HT1080 (cell line): ENCODE results near the gene ARHGEF3. TPM values are rescaled to one million over a fixed set of nuclear protein-coding genes. Genes with fewer than 3 reads are reported as not detected.

Source experiments
- DNase-seq: peaks from one replicate; pipeline ENCODE4 v3.0.0-alpha.2; 2015; ENCODE audit warnings: low read depth
- total RNA-seq: library from RNA; depleted of rRNA; stranded (reverse); fragments of >200 nt; shearing (Covaris generic); gene quantifications from 2 replicates; pipeline ENCODE4 v1.2.3, GENCODE V29; 2014; rRNA removed

ARHGEF3 gene
- total RNA-seq, 1 experiment from 2014 or later = 14.6 TPM

DNA sequence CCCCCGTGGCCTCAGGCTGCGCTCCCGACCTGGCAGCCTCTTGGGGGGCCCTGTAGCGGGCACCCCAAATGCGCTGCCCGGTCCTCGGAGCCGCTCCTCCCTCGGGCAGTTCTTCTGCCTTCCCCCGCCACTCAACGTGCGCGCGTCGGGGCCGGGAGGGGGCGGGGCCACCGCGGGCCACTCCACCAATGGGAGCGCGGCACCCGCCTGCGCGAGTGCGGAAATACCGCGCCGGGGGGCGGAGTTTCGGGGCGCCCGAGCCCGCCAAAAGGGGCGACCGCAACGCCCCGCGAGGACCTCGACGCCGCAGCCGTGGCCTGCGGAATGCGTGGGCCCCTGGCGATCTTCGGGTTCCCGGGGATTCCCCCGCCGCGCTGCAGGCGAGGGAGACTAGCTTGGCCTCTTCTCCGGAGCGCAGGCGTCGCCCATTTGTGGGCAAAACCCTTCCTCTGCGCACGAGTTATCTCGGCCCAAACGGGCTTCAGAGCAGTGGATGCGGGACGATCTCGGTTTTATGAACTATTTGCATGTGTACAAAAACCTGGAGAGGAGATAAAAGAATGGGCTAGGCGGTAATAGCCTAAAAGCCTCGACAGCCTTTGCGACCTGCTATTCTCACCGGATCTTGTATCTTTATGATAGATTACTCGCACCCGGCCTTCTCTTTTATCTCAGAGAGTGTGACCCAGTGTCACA lies 118.5 kb downstream of the ARHGEF3 start, which contains the start of gene TASOR:
Gene TASOR (minus strand): TSS at position 144 of the 696 bp plus-strand sequence. CDS start 259 bp downstream, outside the sequence.
- peak; percentile 69 for DNase-seq

DNA sequence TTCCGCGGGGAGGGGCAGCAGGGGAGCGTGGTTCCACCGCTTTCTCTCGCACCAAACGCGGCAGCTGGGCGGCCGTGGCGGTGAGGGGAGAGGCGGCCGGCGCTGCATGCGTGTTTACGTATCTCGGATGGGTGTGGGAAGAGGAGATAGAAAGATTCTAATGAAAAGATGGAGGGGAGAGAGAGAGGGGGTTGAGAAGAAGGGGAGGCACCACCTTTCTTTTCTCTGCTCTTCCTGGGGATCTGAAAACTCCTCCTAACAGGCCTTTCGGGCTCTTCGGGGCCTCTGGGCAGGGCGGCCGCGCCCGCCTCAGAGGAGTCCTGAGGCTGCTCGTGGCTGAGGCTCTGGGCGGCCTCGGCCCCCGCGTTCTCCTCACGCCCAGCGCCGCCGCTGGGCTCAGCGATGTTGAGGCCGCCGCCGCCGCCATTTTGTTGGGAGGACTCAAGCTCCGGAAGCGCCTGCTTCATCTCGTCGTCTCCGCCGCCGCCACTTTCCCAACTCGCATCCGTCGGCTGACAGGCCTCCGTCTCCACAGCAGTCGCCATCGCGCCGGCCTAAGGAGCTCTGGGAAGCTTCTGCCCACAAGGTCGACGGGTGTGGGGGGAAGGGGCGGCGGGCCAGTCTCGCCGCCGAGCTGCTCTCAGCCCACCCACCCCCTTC lies 119.2 kb downstream of the ARHGEF3 start:
- DNase-seq = peak; percentile 69

DNA sequence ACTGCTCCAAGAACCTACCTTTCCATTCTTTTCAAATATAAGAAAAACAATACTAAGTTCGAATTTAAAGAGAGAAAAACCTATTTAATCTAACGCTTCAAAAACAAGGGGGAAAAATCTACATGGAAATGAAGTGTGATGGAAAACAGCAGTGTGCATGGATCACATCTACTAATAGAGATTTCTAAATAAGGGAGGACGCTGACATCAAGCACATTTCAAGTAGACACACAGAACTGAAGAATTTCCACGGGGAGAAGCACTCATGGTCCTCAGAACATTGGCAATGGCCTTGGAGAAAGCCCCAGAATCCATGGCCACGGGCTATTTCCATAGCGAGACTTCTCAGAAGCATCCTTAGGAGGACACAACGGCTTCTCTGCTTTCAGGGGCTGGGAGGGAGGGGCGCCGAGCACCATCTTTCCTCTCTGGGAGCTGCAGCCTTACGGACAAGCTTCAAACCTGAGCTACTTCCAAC lies 119.7 kb downstream of the ARHGEF3 start:
- DNase-seq = no peak

DNA sequence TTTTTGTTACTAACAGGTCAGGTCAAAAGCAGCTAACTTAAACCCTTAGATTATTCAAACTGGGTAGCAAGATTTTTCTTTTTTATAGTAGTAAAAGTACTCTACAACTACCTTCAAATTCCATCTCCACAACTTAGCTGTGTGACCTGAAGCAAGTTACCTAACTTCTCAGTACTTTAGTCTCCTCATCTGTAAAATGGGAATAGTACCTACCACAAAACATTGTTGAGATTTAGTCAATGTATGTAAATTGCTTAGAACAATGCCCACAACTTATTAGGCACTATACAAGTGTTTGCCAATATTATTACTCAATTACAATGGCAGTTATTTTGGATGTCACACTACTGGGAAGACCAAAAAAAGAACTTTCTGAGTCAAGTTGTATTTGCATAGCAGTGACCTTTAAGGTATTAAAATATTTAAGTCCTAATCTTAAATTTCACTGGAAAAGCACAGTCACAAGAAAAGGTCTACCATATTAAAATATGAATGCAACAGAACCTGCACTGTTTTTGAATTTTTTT lies 121.6 kb downstream of the ARHGEF3 start:
- no peak for DNase-seq

Other genes with a start within 250 kb of the ARHGEF3 start
- 8.1 and 9.9 TPM in 2 replicates for gene CCDC66, start 244.8 kb downstream of the ARHGEF3 start, total RNA-seq
- gene TASOR, start 118.7 kb downstream of the ARHGEF3 start, total RNA-seq = 42.9 and 45.3 TPM in 2 replicates